ENCODE measurements around the gene GRPR.

Gene GRPR

GRCh38 chrX:16196829-16197228 is 73.5 kb downstream of the GRPR start:
- in situ Hi-C loops (cut with HindIII; ENCODE audit: low pct_unique_long_range_greater_than_20kb, low sequenced_read_pairs): no loop called here
- no peak for DNase-seq (ENCODE audit: low read depth in 1 of 2, low spot score in 1 of 2)
- TF ChIP-seq JUND (IDR thresholded peaks at IDR 0.05; ENCODE audit: low read depth): no peak

- no peak for TF ChIP-seq JUND (IDR thresholded peaks at IDR 0.05; ENCODE audit: low read depth)
- no peak for DNase-seq (ENCODE audit: low read depth in 1 of 2, low spot score in 1 of 2)
- in situ Hi-C loops (cut with HindIII; ENCODE audit: low pct_unique_long_range_greater_than_20kb, low sequenced_read_pairs): no loop called here
Observed at GRCh38 chrX:16199343-16199742, 76.0 kb downstream of the GRPR start.

GRCh38 chrX:16202943-16203342 is 79.6 kb downstream of the GRPR start:
- TF ChIP-seq JUND (IDR thresholded peaks at IDR 0.05; ENCODE audit: low read depth): no peak
- DNase-seq (ENCODE audit: low read depth in 1 of 2, low spot score in 1 of 2): no peak
- in situ Hi-C loops (cut with HindIII; ENCODE audit: low pct_unique_long_range_greater_than_20kb, low sequenced_read_pairs): no loop called here

Measured in T47D (cell line).